NCI-H1694 (cell line): Measurements from ENCODE around the gene NUP62CL.
"Not testable (repeated sequence)": the region's sequence is repeated elsewhere in the genome, so short reads cannot be mapped to it uniquely, and the experiment has no call there.

Source experiments
- DNase-seq: peaks from one replicate; lab custom pipeline; 2025; lab: John Stamatoyannopoulos, UW

The NUP62CL gene

GRCh38 chrX:107205770-107206696 lies at the start of gene NUP62CL, which contains the start of gene DNAAF6:
TSS of gene NUP62CL (minus strand) at chrX:107206433. CDS start at chrX:107175146, 31,287 bp downstream.
TSS of gene DNAAF6 (plus strand) at chrX:107206611. CDS start at chrX:107212876, 6,265 bp downstream.
- no peak for DNase-seq

- DNase-seq, result no peak
These were observed 22.2 kb upstream of the NUP62CL start for GRCh38 chrX:107228486-107228819.

- DNase-seq, result no peak
These were observed 21.7 kb upstream of the NUP62CL start for GRCh38 chrX:107227780-107228485.

GRCh38 chrX:107226757-107227156 lies 20.5 kb upstream of the NUP62CL start:
- DNase-seq, result peak; percentile 12

GRCh38 chrX:107213477-107213876 lies 7.2 kb upstream of the NUP62CL start:
- no peak for DNase-seq

- no peak for DNase-seq
These were observed 1.7 kb upstream of the NUP62CL start for GRCh38 chrX:107207943-107208342.

- no peak for DNase-seq
These were observed 856 bp upstream of the NUP62CL start for GRCh38 chrX:107207089-107207488.

GRCh38 chrX:107206697-107207065 lies 448 bp upstream of the NUP62CL start:
- no peak for DNase-seq

- DNase-seq, result no peak
These were observed 2.1 kb downstream of the NUP62CL start for GRCh38 chrX:107204068-107204605.

GRCh38 chrX:107199491-107199890 lies 6.7 kb downstream of the NUP62CL start:
- DNase-seq, result no peak

GRCh38 chrX:107198074-107198473 lies 8.2 kb downstream of the NUP62CL start:
- DNase-seq, result not testable (repeated sequence)

- DNase-seq, result no peak
These were observed 8.9 kb downstream of the NUP62CL start for GRCh38 chrX:107197319-107197718.

GRCh38 chrX:107171369-107172102 lies 34.7 kb downstream of the NUP62CL start:
- DNase-seq, result no peak

- DNase-seq, result no peak
These were observed 37.5 kb downstream of the NUP62CL start for GRCh38 chrX:107168712-107169111.

GRCh38 chrX:107168257-107168656 lies 38.0 kb downstream of the NUP62CL start:
- no peak for DNase-seq

- no peak for DNase-seq
These were observed 38.9 kb downstream of the NUP62CL start for GRCh38 chrX:107167163-107167921.

GRCh38 chrX:107157618-107158017 lies 48.6 kb downstream of the NUP62CL start:
- DNase-seq, result not testable (repeated sequence)

- not testable (repeated sequence) for DNase-seq
These were observed 50.4 kb downstream of the NUP62CL start for GRCh38 chrX:107155621-107156430.

- DNase-seq, result no peak
These were observed 51.2 kb downstream of the NUP62CL start for GRCh38 chrX:107154787-107155620.

GRCh38 chrX:107153005-107153404 lies 53.2 kb downstream of the NUP62CL start:
- no peak for DNase-seq
